CD1c-positive myeloid dendritic cell (primary cell): Measurements from ENCODE around the gene SLC39A12.

Experiments
- DNase-seq: peaks from one replicate; pipeline ENCODE4 v3.0.0-alpha.2; 2016; ENCODE audit errors: extremely low spot score

Gene SLC39A12

GRCh38 chr10:17963431-17963830 lies 11.7 kb downstream of the SLC39A12 start:
- no peak for DNase-seq

DNA sequence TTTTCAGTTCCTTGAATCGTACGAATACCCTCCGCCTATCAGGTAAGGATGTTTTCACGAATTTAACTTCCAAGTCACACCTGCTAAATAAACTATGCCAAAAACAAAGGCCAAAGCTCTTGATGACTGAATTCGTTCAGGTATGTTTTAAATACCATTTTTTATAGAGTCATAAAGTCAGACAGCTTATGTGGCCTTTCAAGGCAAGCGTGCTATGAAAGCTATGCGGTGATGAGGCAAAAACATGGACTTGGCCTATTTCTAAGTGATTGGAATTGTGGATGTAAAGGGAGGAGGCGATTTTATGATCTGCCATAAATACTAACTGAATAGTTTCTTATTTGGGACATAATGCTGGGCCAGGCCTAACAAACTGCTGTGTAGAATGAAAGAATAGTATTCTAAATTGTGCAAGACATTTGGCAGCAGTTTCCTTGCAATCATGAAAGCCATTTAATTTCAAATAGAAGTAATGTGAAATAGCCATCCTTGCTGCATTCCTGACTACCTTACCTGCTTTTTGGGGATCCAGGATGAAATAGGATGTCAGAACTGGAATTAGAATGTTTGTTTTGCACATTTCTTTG lies 14.0 kb downstream of the SLC39A12 start:
- DNase-seq: no peak

DNA sequence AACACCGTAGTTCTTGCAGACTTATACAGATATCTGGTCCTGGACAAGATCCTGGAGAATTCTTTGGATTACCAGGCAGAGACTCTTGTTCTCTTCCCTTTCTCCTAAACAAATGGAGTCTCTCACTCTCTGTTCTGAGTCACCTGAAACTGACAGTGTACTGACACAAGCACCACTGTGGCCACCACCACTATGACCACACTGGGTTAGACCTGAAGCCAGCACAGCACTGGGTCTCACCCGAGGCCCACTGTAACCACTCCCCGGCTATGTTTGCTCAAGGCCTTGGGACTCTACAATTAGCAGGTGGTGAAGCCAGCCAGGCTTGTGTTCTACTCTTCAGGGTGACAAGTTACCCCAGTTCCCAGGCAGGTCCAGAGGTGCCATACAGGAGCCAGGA lies 22.8 kb downstream of the SLC39A12 start:
- no peak for DNase-seq

DNA sequence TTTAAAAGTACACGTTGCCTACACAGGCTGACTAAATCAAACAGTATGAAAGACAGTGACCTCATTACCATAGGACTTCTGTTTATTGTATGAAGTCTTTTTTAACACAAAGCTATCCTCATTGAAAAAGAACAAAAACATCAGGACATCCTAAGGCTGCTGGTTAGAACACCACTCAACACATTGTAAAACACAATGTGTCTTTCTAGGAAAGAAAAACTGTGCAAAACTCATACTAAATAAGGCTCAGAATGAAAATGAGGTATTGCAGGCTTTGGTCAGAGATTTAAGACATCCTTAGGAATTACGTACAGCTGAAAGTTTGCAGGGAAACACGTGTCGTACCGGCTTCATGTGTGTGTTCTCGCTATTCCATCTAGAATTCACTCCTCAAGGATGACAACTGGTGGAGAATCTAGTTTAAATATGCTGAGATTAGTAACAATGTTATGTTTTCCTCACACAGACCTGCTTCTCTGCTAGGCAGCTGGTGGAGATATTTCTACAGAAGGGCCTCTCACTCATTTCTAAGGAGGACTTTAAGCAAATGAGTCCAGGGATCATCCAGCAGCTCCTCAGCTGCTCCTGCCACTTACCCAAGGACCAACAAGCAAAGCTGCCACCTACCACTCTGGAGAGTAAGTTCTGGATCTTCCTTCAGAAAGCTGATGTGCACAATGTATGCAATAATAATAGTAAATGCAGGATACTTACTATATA lies 29.3 kb downstream of the SLC39A12 start:
- DNase-seq: no peak

DNA sequence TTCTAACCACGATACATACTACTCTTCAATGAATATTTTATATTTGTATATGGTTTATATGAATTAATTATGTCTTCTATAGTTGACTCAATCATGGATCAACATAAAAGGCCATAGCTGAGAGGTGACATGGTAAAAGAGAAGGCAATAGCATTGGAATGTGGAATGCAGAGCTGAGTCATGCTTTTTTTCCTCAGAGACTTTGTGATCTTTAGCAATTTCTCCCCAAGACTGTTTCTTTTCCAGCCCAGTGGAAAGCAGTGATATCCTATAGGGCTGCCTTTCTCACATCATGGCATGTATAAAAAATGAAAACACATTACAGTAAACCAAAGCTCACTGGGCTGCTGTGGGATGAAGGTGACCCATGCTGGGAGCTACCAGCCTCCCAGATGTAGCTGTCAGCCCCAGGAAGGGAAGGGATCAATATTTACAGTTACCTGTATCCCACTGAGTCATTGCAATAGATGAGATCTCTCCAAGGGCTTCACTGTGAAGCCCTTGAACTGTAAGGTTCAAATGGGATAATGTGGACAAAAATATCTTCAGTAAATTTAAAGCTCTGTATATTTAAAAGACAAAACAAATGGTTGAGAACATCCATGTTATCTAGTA lies 30.2 kb downstream of the SLC39A12 start:
- no peak for DNase-seq

- DNase-seq: no peak
Measured at GRCh38 chr10:17984056-17984455, 32.3 kb downstream of the SLC39A12 start.

- DNase-seq: no peak
Measured at GRCh38 chr10:17984563-17984962, 32.8 kb downstream of the SLC39A12 start.

- no peak for DNase-seq
Measured at GRCh38 chr10:17989908-17990767, 38.4 kb downstream of the SLC39A12 start.

DNA sequence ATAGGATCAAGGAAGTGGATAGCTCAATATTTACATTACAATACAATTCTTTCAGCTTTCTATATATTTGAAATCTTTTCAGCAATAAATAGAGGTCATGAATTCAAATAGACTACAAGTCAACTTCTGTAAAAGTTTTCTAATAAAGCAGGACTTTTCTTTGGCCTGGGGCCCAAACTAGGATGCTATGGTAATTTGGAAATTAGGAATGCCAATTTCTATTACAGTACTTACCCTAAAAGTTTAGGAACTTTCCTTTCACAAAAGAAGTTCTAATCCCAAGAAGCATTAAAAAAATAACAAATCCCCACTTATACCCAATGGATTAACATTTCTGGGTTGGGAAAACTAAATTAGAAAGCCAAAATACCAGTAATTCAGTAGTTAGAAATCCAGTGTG lies 40.5 kb downstream of the SLC39A12 start:
- no peak for DNase-seq

DNA sequence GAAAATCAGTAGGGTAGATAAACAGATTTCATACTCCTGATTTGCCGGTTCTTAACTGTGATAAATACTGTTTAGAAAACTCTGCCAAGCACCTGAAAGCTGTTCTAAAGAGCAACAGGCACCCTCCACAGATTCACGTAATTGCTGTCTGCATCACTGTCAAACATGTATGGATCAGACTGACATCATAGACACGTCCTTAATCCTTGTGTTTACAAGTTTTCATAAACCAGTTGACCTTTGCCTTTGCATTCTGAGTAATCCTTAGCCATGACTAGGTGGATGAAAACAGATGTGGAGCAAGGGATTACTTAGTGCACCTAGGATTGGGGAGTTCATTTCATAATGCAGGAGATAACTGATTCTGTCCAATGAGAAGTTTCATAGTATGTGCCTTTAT lies 41.6 kb downstream of the SLC39A12 start:
- no peak for DNase-seq

DNA sequence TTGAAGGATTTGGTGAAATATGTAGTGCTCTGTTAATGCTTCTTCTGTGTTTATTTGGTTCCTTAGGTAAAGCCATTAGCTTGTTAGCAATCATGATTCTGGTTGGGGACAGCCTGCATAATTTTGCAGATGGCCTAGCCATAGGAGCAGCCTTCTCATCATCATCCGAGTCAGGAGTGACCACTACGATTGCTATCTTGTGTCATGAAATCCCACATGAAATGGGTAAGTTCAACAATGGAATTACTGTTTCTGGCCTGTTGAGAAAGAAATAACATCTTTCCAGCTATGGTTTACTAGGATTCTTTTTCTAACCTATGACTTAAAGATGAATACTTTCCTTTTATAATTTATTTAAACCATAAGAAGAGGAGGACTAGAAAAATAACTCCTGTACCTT lies 48.9 kb downstream of the SLC39A12 start:
- DNase-seq: no peak

- no peak for DNase-seq
Measured at GRCh38 chr10:18005445-18005780, 53.7 kb downstream of the SLC39A12 start.

DNA sequence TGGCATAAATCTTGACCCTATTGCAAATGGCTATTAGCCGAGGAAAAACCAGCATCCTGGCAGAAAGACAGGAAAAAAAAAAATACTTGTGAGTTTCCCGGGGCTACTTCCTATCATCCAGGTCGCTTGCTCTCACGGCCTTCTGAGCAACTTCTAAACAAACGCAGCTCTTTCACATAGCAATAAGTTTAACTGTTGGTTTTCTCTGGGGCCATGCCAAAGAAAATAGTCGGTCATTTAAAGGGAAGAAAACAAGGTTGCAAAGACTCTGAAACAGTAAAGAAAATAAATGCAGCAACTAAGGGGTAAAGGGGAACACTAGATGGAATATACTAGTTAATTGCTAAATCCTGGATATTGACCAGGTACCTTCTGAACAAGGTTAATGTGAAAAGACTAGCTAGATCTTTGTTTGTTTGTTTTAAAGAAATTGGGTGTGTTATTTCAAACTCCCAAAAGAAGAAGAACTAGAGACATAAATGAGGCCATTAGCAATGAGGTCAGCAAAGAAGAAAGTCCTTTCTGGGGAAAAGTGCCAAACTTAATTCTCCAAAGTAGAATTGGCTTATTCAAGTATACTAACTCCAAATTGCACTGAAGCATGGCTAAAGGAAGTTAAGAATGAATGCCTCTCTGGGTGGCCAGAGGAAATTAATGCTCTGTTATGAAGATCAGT lies 54.2 kb downstream of the SLC39A12 start:
- DNase-seq: no peak

GRCh38 chr10:18008986-18009385 lies 57.3 kb downstream of the SLC39A12 start:
- DNase-seq: no peak

- DNase-seq: no peak
Measured at GRCh38 chr10:18010050-18010449, 58.3 kb downstream of the SLC39A12 start.

GRCh38 chr10:18020523-18020922 lies 68.8 kb downstream of the SLC39A12 start:
- no peak for DNase-seq

GRCh38 chr10:18021725-18022480 lies 70.2 kb downstream of the SLC39A12 start:
- no peak for DNase-seq

- no peak for DNase-seq
Measured at GRCh38 chr10:18043148-18044006, 91.7 kb downstream of the SLC39A12 start.

DNA sequence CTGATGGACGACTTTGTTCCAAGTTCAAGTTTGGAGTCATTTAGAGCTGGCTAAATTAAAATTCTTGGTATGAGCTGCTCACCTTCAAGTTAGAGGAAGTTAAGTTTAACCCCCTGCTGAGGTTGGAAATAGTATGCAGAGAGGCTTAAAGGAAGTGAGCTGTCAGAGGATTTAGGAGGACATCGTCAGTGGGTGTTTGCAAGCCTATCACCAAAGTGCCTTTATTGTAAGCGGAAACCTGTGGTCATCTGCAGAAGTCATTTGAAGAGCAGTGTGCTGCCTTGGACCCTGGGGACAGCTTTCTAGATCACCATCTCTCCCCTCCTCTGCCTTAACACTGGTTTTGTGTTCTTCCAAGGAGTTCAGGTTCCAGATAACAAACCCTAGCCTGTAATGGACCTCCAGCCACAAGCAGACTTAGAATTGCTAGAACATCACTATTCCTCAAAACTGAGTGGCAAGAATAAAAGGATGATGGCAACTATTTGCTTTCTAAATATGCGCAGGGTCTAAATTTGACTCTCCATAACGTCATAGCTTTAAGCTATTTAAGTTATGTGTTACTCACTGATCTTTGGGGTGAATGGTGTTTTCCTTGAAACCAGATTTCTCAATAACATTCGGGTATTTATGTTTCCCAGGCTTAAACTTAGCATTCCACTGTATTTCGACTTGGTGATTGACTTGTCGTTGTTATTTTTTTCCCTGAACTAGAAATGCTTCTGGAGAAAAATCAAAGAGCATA lies 93.4 kb downstream of the SLC39A12 start:
- DNase-seq: no peak

DNA sequence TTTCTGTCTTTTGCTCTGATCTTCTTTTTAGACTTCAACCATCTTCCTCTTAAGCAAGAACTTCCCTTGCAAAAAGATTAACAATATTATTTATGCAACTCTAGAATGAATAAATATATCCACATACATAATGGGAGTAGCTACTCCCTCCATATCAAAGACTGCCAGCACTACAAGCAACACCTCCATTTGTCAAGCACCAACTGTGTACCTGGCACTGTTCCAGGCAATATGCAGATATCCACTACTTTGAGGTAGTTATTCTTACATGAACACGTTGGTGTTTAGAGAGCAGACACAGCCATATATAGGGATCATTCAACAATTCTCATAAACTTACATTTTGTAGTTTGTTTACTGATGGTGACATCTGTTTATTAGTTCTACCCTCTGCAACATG lies 104.9 kb downstream of the SLC39A12 start:
- no peak for DNase-seq
